Measurements from ENCODE around the gene FRAS1.
"Not testable (repeated sequence)": the region's sequence is repeated elsewhere in the genome, so short reads cannot be mapped to it uniquely, and the experiment has no call there.

The FRAS1 gene

DNA sequence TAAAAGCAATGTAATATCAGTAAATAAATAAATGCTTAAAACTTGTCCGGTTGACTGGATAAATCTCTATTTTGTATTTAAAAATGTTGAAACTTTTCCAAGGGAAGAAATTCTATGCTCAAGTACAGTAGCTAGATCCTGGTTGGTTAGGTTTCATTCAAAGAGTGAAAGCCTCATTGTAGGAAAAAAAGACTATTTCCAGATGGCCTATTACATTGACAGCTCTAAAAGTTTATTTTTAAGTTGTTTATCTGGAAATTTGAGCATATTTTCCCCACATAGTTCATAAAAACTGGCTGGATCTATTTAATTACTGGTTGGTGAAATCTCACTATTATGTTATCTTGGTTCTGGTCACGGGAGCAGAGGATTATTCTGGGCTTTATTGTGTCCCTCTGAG lies 38.0 kb downstream of the FRAS1 start:
- DNase-seq (ENCODE audit: extremely low spot score, insufficient read length, low read depth) = no peak
- no peak for FAIRE-seq

DNA sequence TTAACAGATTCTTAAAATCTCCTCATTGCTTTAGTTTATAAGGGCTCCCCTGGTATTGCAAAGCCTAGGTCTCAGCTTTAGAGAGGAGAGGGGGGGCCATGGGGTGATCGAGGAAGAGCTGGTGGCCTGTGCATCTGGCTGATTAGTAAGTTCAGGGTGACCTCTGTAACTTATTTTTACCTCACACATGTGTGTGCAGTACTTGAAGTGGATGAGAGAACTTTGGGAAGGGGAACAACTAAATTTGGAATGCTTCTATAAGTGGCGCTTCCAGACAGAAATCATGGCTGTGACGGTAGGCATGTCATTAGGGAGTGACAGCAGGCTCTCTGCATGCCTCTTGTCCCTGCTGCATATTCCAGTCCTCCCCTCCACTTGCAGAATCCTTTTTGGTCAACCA lies 41.9 kb downstream of the FRAS1 start:
- DNase-seq (ENCODE audit: extremely low spot score, insufficient read length, low read depth) (no peak), FAIRE-seq (no peak)

DNA sequence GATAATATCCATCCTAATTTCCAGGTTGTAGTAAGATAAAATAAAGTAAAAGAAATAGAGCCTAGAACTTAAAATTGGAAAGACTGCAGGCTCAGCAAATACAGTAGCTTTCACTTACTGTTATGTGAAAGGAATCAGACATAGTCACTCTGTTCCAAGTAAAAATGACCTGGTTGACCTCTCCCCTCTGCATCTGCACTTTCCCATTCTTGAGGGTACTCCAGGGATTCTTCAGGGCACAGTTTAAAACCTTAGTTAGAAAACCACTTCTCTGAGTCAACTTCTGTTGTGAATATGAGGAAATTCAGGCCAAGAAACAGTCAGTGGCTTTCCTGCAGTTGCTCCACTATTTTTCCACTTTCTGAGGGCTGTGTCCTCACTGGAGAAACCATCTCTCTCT lies 42.9 kb downstream of the FRAS1 start:
- no peak for DNase-seq (ENCODE audit: extremely low spot score, insufficient read length, low read depth)

DNA sequence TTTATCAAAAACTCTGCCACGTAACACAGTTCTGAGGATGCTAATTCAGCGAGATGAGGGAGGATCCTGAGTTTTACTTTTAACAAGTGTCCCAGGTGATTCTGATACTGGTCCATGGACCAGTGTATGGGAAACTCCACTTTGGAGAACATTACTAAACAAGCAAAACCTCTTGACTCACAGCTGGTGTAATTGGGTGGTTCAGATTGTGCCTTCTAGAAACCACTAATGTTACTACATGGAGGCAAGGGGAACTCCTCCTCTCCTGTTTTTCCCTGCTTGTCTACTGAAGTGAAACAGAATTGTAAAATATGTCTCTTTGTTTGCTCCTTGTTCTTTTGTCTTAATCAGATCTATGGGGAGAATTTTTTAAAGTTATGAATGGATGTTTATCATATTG lies 62.6 kb downstream of the FRAS1 start:
- FAIRE-seq (no peak), DNase-seq (ENCODE audit: extremely low spot score, insufficient read length, low read depth) (no peak)

More for the DNA sequence above, 42.9 kb downstream of the FRAS1 start:
- no peak for FAIRE-seq

DNA sequence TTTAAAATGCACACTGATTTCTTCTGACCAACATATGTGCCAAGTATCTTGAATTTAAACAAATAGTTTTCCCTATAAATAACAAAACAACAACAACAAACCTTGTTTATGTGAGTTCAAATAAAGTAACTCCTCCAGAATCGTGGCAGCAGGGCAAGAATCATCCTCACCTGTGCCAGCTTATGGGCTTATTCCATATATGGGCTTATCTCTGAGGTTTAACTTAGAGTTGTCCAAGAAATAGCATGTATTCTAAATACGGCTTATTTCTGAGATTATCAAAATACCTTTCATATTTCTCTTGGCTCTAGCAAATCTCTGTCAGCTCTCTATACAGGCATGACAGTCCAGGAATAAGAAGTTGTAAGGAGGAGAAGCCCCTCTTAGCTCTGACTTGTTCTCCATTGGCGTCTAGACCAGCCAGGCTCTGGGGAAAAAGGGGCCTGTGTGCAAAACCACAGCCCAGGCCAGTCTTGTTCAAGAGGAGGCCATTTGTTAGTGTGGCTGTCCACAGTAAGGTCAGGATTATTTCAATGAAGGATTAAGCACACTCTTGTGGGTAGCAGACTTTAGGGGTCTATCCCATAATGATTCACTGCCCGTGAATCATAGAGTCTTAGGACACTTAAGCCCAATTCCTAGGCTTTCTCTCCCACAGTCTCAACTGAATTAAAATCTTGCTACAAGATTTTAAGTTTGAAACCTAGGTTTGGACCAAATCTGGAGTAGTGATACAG lies 63.2 kb downstream of the FRAS1 start:
- DNase-seq (ENCODE audit: extremely low spot score, insufficient read length, low read depth) (no peak), FAIRE-seq (no peak)

DNA sequence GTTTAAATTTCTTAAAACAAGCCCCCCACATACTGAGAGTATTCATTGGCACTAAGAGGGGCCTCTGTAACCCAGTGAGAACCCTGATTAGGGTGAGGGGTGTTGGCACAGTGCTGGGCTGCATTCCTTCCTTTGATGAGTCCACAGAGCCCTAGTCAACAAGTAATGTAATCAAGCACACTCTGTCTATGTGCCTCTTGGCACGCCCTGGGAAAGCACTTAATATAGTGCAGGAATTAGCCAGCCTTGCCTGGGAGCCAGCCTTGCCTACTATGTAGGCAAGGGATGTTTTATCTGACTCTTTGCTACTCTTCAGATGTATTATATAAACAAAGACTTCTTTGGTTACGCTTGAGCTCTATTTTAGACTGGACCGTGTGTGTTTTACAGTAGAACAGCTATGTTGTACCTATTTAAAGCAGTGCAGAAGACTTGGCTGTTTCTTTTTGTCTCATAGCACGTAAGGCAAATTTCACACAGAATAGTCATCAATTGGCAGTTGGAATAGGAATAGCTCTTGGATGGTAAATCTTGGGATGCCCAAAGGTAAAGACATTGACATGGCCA lies 64.3 kb downstream of the FRAS1 start:
- DNase-seq (ENCODE audit: extremely low spot score, insufficient read length, low read depth) (no peak), FAIRE-seq (no peak)

DNA sequence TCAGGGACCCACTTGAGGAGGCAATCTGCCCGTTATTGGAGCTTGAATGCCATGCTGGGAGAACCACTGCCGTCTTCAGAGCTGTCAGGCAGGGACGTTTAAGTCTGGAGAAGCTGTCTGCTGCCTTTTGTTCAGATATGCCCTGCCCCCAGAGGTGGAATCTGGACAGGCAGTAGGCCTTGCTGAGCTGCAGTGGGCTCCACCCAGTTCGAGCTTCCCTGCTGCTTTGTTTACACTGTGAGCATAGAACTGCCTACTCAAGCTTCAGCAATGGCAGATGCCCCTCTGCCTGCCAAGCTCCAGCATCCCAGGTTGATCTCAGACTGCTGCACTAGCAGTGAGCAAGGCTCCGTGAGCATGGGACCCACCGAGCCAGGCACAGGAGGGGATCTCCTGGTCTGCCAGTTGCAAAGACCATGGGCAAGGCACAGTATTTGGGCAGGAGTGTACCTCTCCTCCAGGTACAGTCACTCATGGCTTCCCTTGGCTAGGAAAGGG lies 68.8 kb downstream of the FRAS1 start:
- FAIRE-seq; DNase-seq (ENCODE audit: extremely low spot score, insufficient read length, low read depth): not testable (repeated sequence)

DNA sequence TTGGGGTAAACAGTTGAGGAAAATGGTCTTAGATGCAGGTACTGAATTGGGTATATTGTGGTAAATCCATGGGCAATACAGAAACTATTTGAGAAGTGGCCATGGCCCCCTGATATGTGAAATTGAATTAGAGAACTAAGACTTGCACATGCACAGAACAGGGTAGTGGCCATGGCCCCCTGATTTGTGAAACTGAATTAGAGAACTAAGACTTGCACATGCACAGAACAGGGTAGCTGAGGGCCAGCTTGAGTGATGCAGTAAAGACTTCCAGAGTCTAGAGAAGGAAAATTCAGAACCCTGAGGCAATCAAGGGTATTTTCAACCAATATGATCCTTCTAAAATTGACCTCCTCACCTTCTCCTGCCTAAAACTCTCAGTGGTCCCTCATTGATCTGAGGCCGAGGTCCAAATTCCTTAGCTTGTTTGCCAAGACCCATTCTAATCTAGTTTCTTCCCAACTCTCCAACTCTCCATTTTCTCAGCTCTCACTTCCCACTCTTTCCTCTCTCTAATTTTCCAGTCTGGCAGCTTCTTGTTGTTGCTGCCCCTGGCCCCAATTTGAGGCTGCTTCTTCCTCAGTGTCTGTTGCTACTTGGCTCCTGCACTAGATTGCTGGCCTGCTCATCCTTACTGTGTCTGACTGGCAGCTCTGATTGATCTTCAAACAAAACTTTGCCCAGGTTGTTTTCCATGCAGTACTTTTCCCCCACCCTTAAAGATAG lies 72.4 kb downstream of the FRAS1 start:
- no peak for DNase-seq (ENCODE audit: extremely low spot score, insufficient read length, low read depth)
- no peak for FAIRE-seq

DNA sequence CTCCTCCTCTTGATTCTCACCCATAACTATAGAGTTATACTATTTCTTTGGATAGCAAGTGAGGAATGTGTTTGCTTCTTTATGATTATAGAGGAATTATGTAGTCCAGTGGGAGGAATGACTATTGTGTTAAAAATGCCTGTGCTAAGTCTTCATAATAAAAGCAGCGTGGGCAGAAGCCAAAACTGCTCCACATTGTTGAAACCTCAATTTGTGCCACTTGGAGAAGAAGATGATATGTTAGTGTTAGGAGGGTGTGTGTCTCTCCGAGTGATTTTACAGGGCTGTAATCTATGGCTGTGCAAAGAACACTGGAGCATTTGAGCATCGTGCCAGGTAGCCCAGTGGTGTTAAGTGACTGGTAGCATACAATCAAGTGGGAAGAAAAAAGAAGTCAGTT lies 74.3 kb downstream of the FRAS1 start:
- FAIRE-seq = no peak
- no peak for DNase-seq (ENCODE audit: extremely low spot score, insufficient read length, low read depth)

DNA sequence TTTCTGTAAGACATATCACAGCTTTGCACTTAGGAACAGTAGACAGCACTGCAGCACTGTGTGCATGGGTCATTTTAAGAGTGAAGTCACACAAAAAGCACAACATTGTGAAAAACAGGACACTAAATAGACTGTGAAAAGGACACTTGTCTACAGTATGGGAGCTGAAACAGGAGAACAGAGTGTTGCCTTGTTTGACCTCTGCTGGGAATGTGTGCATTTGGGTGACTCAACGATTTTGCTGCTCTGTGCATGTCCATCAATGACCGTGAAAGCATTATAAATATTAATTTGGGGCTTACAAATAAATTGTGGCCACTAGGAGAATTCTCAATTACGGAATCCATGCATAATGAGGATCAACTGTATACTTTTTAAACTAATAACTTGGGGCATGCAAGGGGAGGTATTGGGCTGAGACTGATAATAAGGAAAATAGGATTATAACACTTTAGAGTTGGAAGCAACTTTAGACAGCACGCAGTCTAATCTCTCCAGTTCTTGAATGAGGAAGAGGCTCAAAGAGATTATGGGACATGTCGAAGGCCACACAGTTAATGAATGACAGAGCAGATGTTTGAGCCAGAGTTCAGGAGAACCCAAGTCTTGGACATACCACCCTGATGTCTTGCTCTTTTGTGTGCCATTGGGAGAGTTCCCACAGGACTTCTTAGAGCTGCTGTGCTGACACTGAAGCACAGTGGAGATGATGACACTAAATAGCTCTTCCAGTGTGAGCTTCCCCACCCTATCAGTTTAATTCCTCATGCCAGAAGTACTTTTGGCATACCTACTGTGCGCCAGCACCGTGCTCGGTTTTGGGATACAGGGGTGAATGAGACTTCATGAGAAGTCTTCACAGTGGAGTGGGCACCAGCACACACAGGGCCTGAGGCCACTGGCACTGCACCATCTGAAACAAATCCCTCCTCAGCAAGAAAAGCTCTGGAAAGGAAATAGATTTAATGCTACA lies 79.3 kb downstream of the FRAS1 start:
- no peak for DNase-seq (ENCODE audit: extremely low spot score, insufficient read length, low read depth)
- FAIRE-seq = no peak

DNA sequence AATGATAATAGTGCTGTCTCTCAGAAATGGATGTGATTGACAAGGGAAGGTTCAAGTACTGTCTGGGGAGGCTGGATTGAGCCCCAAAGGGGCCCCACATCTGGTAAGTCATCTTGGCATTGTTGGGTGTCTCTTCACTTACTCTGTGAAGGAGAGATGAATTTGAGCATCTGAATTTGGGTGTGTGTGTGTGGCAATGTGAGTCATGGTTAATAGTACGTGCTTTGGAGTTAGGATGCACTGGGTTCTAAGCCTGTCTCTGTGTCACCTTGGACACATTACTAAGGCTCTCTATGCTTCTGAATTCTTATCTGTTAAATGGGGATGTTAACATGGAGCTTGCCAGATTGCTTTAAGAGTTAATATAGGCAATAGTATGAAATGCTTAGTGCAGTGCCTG lies 80.4 kb downstream of the FRAS1 start:
- DNase-seq (ENCODE audit: extremely low spot score, insufficient read length, low read depth) = no peak

DNA sequence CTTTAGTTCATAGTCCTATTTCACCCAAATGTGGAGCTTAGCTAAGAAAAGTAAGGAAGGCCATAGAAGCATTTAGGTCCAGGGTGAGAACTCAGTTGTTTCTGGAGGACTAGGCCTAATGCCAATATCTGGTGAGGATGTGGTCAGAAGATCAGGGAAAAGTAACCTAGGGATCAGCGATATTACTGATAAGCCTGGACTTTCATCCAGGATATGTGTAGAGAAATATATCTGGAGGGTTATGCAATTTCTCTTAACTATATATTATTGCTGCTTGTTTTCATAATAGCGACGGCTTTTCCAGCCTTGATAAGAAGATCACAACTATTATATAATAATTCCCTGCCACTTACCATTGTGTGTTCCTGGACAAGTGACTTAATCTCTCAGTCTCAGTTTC lies 81.1 kb downstream of the FRAS1 start:
- FAIRE-seq (no peak), DNase-seq (ENCODE audit: extremely low spot score, insufficient read length, low read depth) (no peak)

More for the DNA sequence above, 80.4 kb downstream of the FRAS1 start:
- FAIRE-seq = no peak

DNA sequence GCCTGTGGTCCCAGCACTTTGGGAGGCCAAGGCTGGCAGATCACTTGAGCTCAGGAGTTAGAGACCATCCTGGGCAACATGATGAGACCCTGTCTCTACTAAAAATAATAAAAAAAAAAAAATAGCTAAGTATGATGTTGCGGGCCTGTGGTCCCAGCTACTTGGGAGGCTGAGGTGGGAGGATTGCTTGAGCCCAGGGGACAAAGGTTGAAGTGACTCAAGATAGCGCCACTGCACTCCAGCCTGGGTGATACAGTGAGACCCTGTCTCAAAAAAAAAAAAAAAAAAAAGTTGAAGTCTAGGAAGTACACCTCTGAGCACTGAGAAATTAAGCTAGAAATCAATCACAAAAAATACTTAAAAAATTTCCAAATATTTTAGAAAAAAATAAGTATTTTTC lies 86.5 kb downstream of the FRAS1 start:
- no peak for DNase-seq (ENCODE audit: extremely low spot score, insufficient read length, low read depth)
- no peak for FAIRE-seq

DNA sequence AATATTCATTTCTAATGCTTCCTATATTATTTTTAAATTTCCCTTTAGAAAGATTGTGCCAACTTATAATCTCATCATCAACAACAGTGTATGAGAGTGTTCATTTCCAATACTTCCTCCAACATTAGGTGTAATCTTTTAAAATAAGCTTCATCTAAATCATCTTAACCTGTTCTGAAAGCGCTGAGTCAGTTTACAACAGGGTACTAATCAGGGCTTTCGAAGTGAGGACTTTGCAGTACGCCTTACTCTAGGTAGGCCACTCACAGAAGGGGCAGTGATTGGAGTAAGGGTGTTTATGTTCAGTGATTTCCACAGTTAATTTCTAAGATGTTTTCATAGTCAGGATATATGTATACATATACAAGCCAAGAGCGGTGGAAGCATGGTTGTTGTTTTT lies 87.9 kb downstream of the FRAS1 start:
- DNase-seq (ENCODE audit: extremely low spot score, insufficient read length, low read depth) (no peak), FAIRE-seq (no peak)

DNA sequence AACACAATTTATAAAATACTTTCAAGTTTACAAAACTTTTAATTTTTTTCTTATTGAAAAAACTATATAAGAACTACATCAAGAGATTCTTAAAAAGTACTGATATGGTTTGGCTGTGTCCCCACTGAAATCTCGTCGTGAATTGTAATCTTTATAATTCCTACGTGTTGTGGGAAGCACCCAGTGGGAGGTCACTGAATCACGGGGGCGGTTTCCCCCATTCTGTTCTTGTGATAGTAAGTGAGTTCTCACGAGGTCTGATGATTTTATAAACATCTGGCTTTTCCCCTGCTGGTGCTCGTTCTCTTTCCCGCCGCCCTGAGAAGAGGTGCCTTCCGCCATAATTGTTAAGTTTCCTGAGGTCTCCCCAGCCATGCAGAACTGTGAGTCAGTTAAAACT lies 88.5 kb downstream of the FRAS1 start:
- no peak for FAIRE-seq
- DNase-seq (ENCODE audit: extremely low spot score, insufficient read length, low read depth) = no peak

DNA sequence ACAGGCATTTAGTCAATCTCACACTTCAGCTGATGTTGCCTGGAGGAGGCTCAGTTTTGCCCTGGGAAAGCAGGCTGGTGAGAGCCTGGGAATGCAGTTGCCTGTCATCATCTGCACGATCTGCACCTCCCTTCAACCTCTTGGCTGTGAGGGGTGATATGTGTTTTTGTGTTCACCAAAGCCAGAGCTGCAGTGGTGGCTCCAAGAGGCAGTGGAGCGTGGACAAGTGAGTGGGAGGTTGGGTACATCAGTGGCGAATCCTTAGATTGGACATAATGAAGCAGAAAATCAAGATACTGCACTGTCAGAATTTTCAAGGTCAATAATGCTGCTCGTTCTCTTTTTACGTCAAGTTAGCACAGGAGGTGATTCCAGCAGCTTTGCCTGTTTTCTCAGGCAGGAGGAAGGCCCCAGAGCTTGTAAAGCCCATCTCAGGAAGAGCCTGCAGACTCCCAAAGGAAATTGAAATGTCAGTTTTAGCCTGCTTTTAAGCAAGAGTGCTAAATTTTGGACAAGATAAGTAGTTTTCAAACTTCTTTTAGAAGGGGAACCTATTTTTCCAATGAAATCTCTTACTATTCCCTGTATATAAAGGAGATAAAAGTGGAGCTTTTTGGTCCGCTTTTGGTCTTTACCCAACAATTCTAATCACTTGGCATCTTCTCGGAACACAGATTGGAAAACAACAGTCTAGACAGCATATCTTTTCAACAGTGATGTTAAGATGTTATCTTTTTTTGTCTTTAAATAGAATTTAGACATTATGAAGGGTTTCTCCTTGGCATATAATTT lies 92.8 kb downstream of the FRAS1 start:
- no peak for FAIRE-seq
- DNase-seq (ENCODE audit: extremely low spot score, insufficient read length, low read depth) = no peak

DNA sequence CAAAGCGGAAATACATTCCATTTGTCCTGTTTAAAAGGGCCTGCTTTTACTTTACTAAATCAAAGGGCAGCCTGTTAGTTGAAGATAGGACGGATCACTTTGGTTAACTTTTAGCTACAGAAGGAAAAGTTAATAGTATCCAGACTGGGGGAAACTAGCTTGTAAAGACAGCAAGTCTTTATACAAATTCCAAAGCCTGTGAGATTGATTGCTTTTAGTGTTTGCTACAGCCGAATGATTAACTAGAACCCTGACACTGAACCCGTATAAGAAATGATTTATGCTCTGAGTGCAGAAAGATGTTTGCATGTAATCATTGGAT lies 93.4 kb downstream of the FRAS1 start:
- FAIRE-seq = no peak
- DNase-seq (ENCODE audit: extremely low spot score, insufficient read length, low read depth) = no peak

DNA sequence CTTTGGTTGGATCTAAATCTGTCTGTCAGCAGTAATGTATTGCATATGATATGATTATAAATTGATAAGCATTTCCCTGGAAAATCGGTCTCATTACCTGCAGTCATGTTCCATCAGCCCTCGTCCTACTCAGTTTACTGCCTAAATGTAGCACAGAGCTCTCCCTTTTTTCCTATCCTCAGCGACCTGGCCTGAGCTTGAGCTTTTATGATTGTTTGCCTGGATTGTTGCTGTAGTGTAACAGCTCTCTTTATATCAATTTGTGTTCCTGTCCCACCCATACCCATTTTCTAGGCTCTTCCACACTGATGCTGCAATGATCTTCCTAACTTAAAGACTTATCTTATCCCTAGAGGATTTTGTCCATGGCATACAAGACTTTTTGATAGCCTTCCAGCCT lies 95.7 kb downstream of the FRAS1 start:
- FAIRE-seq = no peak
- DNase-seq (ENCODE audit: extremely low spot score, insufficient read length, low read depth) = no peak

DNA sequence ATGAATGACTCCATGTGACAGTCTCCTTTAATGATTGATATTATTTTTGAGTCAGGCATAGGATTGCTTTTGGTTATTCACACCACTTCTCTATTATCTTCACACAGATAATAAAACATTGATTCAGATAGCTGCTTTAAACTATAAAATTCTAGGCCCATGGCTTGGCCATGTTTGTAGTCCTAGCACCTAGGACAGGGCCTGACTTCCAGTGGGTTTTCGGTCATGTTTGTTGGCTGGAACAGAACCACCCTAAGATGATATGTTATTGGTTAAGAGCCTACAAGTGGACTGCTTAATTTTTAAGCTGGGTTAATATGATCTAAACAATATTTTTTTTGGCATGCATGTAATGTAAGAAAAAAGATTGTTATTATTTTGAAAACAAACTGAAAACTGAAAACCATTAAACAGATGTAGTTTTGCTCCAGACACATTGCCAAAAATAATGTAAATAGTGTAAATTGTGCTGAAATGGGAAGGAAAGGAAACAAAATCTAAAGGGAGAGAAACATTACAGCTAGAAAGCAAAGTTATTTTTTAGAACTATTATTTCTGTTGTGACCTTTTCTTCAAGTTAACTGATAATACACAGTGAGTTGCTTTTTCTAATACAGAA lies 98.0 kb downstream of the FRAS1 start:
- DNase-seq (ENCODE audit: extremely low spot score, insufficient read length, low read depth) (no peak), FAIRE-seq (no peak)
